HG02970 (cell line): ENCODE data around the gene INSL3.
"Not testable (repeated sequence)": the region's sequence is repeated elsewhere in the genome, so short reads cannot be mapped to it uniquely, and the experiment has no call there.

Experiments used
- ATAC-seq: cut with Tn5 transposase; IDR thresholded peaks from one replicate; pipeline ENCODE4 v1.9.1; 2021; ENCODE audit warnings: mild to moderate bottlenecking, moderate library complexity, moderate number of reproducible peaks; ENCODE audit not compliant: unreplicated experiment, low FRiP score

The INSL3 gene

DNA sequence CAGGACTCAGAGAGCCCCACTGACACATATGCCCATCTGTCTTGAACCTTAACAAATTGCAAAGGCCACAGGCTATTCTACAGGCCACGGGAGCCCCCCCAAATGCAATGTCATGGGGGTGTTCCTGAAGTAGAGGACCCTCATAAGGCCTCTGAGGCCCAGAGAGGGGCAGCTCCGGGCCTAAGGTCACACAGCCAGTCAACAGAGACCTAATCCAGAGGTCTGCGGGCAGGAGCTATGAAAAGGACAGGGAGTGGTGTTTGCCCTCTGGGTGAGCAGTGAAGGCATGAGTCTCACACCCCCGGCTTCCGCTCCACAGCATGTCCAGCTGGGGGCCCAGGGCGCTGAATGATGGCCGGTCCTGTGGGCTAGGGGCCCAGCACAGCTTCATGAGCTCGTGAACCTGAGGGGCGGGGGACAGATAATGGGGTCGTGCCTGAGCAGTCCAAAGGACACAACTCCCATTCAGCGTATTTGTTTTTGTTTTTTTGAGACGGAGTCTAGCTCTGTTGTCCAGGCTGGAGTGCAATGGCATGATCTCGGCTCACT is 5.3 kb upstream of the INSL3 start:
- no peak for ATAC-seq

DNA sequence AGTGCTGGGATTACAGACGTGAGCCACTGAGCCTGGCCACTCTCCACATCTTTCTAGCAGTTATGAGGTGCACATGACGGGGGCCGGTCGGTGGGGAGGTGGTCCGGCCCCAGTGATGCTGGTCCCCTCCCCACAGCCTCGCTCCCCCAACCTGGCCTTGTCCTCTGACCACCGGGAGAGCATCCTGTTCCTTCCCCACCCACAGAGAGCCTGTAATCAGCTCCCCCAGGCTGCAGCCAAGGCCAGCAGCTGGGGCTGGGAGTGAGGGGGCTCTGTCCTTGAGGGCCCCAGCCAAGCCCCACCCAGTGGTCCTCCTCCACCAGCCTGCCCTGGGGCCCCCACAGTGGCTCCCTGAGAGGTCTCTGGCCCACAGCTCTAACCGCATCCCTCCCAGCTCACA is 3.0 kb upstream of the INSL3 start:
- no peak for ATAC-seq

- no peak for ATAC-seq
Measured at GRCh38 chr19:17817668-17818363, 3.5 kb downstream of the INSL3 start.

DNA sequence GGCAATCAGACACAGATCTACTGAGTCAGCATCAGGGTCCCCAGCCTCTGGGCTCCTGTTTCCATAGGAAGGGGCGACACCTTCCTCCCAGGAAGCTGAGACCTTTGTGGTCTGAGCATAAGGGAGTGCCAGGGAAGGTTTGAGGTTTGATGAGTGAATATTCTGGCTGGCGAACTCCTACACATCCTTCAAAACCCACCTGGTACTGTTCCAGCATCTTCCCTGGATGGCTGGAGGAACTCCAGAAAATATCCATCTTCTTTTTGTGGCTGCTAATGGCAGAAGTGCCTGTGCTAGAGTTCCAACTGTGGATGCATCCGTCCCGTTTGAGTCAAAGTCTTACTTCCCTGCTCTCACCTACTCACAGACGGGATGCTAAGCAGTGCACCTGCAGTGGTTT is 9.2 kb downstream of the INSL3 start:
- ATAC-seq: no peak

- ATAC-seq: no peak
Measured at GRCh38 chr19:17811681-17812080, 9.6 kb downstream of the INSL3 start.

DNA sequence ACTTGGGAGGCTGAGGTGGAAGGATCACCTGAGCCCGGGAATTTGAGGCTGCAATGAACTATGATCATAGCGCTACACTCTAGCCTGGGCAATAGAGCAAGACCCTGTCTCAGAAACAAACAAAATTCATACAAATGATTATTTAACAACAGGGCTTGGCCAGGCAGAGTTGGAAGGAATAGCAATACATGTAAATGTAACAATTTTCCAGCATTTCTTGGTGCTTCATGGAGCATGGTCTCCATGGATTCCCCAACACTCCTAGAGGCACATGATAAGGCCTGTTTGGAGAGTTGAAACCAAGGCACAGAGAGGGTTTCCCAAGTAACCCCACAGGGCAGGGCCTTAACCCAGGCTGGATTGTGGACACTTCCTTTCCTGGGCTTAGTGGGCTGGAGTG is 10.2 kb downstream of the INSL3 start:
- no peak for ATAC-seq

DNA sequence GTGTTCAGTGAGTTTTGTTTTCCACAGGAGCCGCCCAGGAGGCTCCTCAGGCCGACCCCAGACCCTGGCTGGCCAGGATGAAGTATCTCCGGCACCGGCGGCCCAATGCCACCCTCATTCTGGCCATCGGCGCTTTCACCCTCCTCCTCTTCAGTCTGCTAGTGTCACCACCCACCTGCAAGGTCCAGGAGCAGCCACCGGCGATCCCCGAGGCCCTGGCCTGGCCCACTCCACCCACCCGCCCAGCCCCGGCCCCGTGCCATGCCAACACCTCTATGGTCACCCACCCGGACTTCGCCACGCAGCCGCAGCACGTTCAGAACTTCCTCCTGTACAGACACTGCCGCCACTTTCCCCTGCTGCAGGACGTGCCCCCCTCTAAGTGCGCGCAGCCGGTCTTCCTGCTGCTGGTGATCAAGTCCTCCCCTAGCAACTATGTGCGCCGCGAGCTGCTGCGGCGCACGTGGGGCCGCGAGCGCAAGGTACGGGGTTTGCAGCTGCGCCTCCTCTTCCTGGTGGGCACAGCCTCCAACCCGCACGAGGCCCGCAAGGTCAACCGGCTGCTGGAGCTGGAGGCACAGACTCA is 13.5 kb downstream of the INSL3 start:
- ATAC-seq: no peak

GRCh38 chr19:17806945-17807344 is 14.4 kb downstream of the INSL3 start:
- no peak for ATAC-seq

DNA sequence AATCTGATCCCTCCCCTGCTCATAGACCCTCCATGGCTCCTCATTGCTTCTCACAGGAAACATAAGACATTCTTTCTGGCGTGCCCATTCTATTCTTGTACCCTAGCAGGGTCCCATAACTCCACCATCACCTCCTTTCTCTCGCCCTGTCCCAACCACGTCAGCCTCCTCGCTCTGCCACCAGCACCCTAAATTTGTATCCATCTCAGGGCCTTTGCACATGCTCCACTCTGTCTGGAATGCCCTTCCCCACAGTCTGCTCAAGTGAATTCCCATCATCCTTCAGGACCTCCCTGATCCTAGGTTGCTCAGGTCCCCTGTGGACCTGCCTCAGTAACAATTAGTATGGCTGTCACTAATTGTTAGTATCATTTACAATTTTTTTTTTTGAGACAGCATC is 15.9 kb downstream of the INSL3 start:
- ATAC-seq: no peak

- ATAC-seq: no peak
Measured at GRCh38 chr19:17803264-17803896, 17.9 kb downstream of the INSL3 start.

- ATAC-seq: no peak
Measured at GRCh38 chr19:17802137-17802858, 19.0 kb downstream of the INSL3 start.

GRCh38 chr19:17798599-17798998 is 22.7 kb downstream of the INSL3 start:
- ATAC-seq: not testable (repeated sequence)

DNA sequence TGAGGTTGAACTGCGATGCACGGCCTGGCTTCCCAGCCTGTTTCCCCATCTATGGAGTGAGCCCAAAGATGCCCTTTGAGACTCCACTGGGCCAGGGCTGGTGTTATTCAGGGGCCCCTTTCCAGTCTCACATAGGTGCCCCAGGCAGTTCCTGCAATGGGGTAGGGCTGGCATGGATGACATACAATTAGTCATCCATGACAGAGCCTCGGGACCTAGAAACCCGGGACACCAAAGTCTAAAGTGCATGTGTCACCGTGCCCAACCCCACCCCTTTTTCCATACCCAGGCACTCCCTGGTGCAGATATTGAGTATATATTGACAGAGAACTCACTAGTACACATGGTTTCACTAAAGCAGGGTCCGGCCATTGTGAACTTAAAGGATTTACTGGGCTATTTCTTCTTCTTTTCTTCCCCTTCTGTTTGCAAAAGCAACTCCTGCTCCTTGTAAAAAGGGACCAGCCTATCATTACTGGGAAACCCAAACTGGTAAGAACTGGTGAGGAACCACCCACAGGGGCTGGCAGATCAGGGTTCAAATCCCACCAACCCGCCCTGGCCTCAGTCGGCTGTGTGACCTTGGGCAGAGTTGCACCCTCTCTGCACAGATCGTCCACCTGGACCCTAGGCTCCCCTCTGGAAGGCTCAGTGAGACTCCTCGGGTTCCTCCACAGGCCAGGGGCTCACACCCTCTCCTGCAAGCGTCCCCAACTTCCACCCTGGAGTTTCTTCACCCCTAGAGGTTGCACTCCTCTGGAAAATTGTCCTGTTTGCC is 23.7 kb downstream of the INSL3 start:
- ATAC-seq: no peak

GRCh38 chr19:17796838-17797423 is 24.4 kb downstream of the INSL3 start:
- ATAC-seq: no peak

DNA sequence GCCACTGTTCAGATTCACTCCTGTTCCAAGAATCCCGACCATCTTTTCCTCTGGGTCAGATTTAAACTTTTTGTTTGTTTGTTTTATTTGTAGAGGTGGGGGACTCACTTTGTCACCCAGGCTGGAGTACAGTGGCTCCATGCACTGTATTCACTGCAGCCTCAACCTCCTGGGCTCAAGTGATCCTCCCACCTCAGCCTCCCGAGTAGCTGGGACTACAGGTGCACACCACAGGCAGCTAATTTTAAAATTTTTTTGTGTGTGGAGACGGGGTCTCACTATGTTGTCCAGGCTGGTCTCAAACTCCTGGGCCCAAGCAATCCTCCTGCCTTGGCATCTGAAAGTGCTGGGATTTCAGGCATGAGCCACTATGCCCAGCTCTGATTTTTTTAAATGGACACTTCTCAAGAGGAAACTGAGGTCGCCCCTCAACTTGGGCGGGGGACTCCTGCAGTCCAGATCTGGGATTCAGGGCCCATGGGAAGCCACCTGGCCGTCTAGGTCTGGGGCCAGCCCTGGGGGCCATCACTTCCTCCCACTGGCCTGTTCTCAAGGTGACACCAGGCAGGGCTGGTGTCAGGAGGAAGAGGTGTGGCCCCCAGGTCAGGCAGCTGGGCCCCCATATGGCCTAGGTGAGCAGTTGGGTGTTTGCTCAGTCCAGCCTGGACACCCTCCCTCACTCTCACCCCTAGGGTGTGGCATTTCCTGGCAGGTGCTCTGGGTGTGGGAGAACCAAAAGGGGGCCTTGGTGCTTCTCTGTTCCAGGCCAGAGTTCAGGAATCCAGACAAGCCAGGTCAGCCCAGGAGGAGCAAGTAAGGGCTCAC is 25.1 kb downstream of the INSL3 start:
- no peak for ATAC-seq

GRCh38 chr19:17795495-17795856 is 25.8 kb downstream of the INSL3 start:
- ATAC-seq: no peak

DNA sequence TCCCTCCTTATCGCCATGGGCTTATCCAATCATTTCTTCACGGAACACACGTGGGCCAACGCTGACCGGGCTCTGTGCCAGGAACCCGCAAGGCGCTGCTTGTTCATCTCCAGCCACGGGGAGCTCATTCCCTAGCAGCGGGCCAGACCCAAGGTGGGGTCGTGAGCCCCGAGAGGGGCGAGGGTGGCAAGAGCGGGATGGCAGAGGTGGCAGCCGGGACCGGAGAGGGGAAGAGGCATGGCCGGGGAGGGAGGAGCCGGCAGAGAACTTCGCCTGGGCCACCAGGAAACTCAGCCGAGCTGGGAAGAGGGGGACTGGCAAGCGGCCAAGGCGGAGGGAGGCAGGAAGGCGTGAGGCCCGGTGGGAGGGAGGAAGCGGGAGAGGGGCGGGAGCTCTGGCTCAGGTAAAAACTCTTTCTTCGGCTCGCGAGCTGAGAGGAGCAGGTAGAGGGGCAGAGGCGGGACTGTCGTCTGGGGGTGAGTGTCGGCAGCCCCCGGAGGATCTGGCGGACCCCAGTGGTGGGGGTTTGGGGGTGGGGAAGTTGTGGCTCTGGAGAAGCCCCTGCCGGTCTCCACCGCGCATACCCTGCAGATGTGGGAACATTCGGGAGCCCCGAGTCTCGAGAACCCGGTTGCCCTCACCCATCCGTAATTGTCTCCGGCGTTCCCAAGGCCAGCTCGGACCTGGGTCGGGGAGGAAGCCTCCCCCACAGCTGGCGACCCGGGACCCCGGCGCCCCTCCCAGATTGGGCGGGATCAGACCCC is 26.4 kb downstream of the INSL3 start, which contains the start of gene B3GNT3:
TSS of gene B3GNT3 (plus strand) at position 408 of the 764 bp plus-strand sequence. CDS start 12,670 bp downstream, outside the sequence.
- no peak for ATAC-seq

GRCh38 chr19:17794412-17794730 is 26.9 kb downstream of the INSL3 start:
- ATAC-seq: no peak
